Heart right ventricle (tissue), 16 donors: ENCODE data around the gene FUT2. TPM values are rescaled to one million over a fixed set of nuclear protein-coding genes. Genes with fewer than 3 reads are reported as not detected.
A peak's percentile ranks its signal among the peaks of the same experiment; 100 is the strongest.

Experiments
- ATAC-seq, 8 donors: fragments of 200-7000 bp; cut with Tn5 transposase; one replicate each; pipeline ENCODE4 v1.9.1; 2020; ENCODE audit warnings: mild to moderate bottlenecking in 8 of 8, moderate library complexity in 8 of 8, moderate number of reproducible peaks in 1 of 8
- DNase-seq, 2 donors: peaks; one replicate each; pipeline ENCODE4 v3.0.0-alpha.2; 2020
- H3K27ac ChIP-seq, 10 donors: fragments of 200-600 bp; sonication (generic) in 2 of 10; one replicate each; pipeline versions ENCODE4 v1.5.0 to v1.8.0; 2020 to 2022; ENCODE audit warnings: mild to moderate bottlenecking in 3 of 10
- H3K27me3 ChIP-seq, 7 donors: fragments of 200-600 bp; one replicate each; pipeline ENCODE4 v1.8.0; 2021 to 2022; ENCODE audit warnings: mild to moderate bottlenecking in 2 of 7
- H3K36me3 ChIP-seq, 9 donors: fragments of 200-600 bp; sonication (generic) in 1 of 9; one replicate each; pipeline versions ENCODE4 v1.5.0 to v1.8.0; 2020 to 2022; ENCODE audit warnings: mild to moderate bottlenecking in 2 of 9
- H3K4me1 ChIP-seq, 9 donors: fragments of 200-600 bp; sonication (generic) in 1 of 9; one replicate each; pipeline versions ENCODE4 v1.5.0 to v1.8.0; 2020 to 2022; ENCODE audit warnings: mild to moderate bottlenecking in 4 of 9
- H3K4me3 ChIP-seq, 10 donors: fragments of 200-600 bp; sonication (generic) in 2 of 10; one replicate each; pipeline versions ENCODE4 v1.5.0 to v1.8.0; 2020 to 2022; ENCODE audit warnings: mild to moderate bottlenecking in 7 of 10, moderate library complexity in 2 of 10
- H3K9me3 ChIP-seq, 11 donors: fragments of 200-600 bp in 10 of 11; sonication (generic) in 2 of 11; one replicate each; pipeline versions ENCODE4 v1.5.0 to v1.8.0; 2013 to 2022; ENCODE audit warnings: mild to moderate bottlenecking in 2 of 11, control low read depth in 1 of 11, moderate library complexity in 1 of 11
- WGBS, 2 donors: extraction: QIAGEN DNeasy Blood & Tissue Kit; methylation state at CpG; one replicate each; pipeline ENCODE4 v1.1.7; 2013; ENCODE audit warnings: inconsistent platforms in 1 of 2; 5-methylcytosine and 5-hydroxymethylcytosine counted together
- intact Hi-C, 10 donors: fragments of 100-400 bp; cut with DNase I; formaldehyde crosslinking; loops; one replicate each; pipeline versions ENCODE4 v1.11.1 to v1.14.2; 2022
- polyA plus RNA-seq, 2 donors: library from polyadenylated mRNA; stranded (reverse); fragments of 200-250 nt; gene quantifications; one replicate each; pipeline ENCODE4 v1.2.3, GENCODE V29; 2013
- total RNA-seq, 10 donors: library from RNA; stranded (reverse); fragmentation: NEBNext Ultra II Directional in 3 of 10; extraction: Animal tissue kit (Norgen Biotek cat#: 25700) in 3 of 10; gene quantifications; one replicate each; pipeline versions ENCODE4 v1.2.1 to v1.2.4, GENCODE V29; 2021 to 2023
- TF ChIP-seq, protein P1 (sequence below), 9 donors: fragments of 200-600 bp; sonication (generic) in 2 of 9; IDR thresholded peaks; one replicate each; pipeline versions ENCODE4 v1.5.0 to v1.8.0; 2021 to 2022; ENCODE audit warnings: antibody characterized with exemption in 9 of 9, mild to moderate bottlenecking in 5 of 9, moderate library complexity in 1 of 9
- donor health status: Arrhythmogenic right ventricular cardiomyopathy.
- donor health status: ischemic (EF 13 %, LVEDD 7.1; RV severe dilation, severe dysfunction).
- donor health status: healthy with polysubstance abuse.
- donor health status: DM: no; HTN: yes; CAD: no.
- donor health status: DM: no; HTN: no; CAD: no.
- donor health status: ischemic (EF 25% LVEDD 6.9; RV normal size, moderate dysfunction).
- donor health status: ischemic (EF 25% LVEDD 5.7; RV mildly dilated, moderate dysfunction).
- donor health status: healthy.
- donor health status: DM: yes; HTN: yes; CAD: no.
- donor health status: Ischemic cardiomyopathy.
- donor health status: ischemic (EF 35%, LVEDD 5.7; RV mildly dilated, moderate dysfunction).
- donor health status: nonischemic (EF 11% LVEDD 7.7; RV severe dilation, severe dysfunction).
- donor health status: DM: yes; HTN: yes; CAD: no.
- donor health status: PGD.
- donor health status: ischemic (EF 29% LVEDD 5.4; RV normal size, mild dysfunction).
- donor health status: nonischemic (EF 23%, LVEDD 6.1; RV moderate dilation, normal function).

The FUT2 gene
- total and polyA plus RNA-seq, 12 donors, result 0.07 TPM; not detected in 11

- Histone ChIP-seq H3K9me3 (no peaks in the 10 kb centered on the region), H3K27ac (peak overlapping the region; percentile 53 to 97 (median 94)), H3K4me3 (no peak overlapping the region), H3K36me3 (peaks cover 0 to under 1% (median 0%) of the 10 kb centered on the region in 9 donors), H3K27me3 (peaks cover 0 to 38% (median 3%) of the 10 kb centered on the region in 7 donors), H3K4me1 (peaks cover 0 to 46% (median 16%) of the 10 kb centered on the region in 9 donors)
- intact Hi-C loops, result loop anchor here in 2 of 10 donors (5.0 kb wide), 2 partner anchors 40 to 95 kb away; partner anchors contain the start of gene CA11 (in 1 of the 2)
- WGBS, 2 donors, result 90 to 93% methylated on average over 11 of the region's 11 CpGs
- TF ChIP-seq, protein P1, sequence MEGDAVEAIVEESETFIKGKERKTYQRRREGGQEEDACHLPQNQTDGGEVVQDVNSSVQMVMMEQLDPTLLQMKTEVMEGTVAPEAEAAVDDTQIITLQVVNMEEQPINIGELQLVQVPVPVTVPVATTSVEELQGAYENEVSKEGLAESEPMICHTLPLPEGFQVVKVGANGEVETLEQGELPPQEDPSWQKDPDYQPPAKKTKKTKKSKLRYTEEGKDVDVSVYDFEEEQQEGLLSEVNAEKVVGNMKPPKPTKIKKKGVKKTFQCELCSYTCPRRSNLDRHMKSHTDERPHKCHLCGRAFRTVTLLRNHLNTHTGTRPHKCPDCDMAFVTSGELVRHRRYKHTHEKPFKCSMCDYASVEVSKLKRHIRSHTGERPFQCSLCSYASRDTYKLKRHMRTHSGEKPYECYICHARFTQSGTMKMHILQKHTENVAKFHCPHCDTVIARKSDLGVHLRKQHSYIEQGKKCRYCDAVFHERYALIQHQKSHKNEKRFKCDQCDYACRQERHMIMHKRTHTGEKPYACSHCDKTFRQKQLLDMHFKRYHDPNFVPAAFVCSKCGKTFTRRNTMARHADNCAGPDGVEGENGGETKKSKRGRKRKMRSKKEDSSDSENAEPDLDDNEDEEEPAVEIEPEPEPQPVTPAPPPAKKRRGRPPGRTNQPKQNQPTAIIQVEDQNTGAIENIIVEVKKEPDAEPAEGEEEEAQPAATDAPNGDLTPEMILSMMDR (IDR thresholded peaks at IDR 0.05), result no peak
- ATAC-seq (no peak), DNase-seq (no peak)
These were observed 46.3 kb downstream of the FUT2 start for GRCh38 chr19:48742096-48742495.

DNA sequence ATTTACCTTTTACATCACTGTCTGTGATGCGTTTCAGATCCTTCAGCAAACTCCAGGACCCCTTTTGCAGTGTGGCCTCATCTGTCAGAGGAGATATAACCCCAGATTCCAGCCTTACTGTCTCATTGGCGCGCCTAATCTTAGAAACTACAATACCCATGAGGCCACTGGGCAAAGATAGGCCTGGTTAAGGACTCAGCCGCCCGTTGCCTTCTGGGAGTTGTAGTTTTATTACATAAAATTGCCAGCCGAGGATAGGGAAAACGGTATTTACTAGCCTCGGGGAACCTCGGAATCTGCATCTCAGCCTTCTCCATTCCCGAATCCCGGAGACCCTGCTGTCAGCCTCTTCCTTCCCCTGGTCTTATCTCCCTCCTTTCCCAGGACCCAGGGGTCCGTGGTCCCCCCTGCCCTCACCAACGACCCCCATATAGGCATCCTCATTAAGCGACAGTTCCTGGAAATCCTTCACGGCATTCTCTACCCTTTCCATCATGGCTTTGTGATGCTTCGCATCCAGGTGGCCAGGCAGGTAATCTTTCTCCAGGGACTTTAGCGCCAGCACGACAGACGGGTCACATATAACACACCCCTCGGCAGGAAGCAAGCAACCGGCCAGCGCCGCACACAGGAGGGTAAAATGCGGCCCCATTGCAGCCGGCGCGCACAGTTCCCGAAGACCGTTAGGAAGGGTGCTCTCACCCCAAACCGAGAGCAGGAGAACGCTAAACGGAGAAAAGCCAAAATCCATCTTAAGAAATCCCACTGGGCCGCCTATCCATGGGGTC, 49.6 kb downstream of the FUT2 start:
- H3K4me1 ChIP-seq, result peaks cover 0 to 41% (median 22%) of the 10 kb centered on the region in 9 donors
- DNase-seq (peak in 1 of 2 donors; percentile 68), ATAC-seq (peak in 2 of 8 donors; percentile 18 to 43)
- H3K27ac ChIP-seq, result no peak overlapping the region
- intact Hi-C loops, result no loop called here
- H3K36me3 ChIP-seq, result peaks cover 0 to 23% (median 0%) of the 10 kb centered on the region in 9 donors
- 29 to 38% methylated on average over 33 of the region's 33 CpGs for WGBS, 2 donors
- H3K4me3 ChIP-seq, result no peak overlapping the region
- TF ChIP-seq, protein P1 (IDR thresholded peaks at IDR 0.05), result no peak
- peaks cover 0 to 23% (median 3%) of the 10 kb centered on the region in 7 donors for H3K27me3 ChIP-seq
- H3K9me3 ChIP-seq, result no peaks in the 10 kb centered on the region

GRCh38 chr19:48746110-48746509, 50.3 kb downstream of the FUT2 start:
- peaks cover 0 to 28% (median 0%) of the 10 kb centered on the region in 9 donors for H3K36me3 ChIP-seq
- H3K4me3 ChIP-seq, result peak overlapping the region in 3 of 10 donors; percentile 14 to 53 (median 47)
- intact Hi-C loops, result no loop called here
- ATAC-seq (no peak), DNase-seq (no peak)
- peak overlapping the region; percentile 60 to 91 (median 82) for H3K27ac ChIP-seq
- H3K4me1 ChIP-seq, result peaks cover 0 to 41% (median 24%) of the 10 kb centered on the region in 9 donors
- TF ChIP-seq, protein P1 (IDR thresholded peaks at IDR 0.05), result no peak
- no peaks in the 10 kb centered on the region for H3K9me3 ChIP-seq
- H3K27me3 ChIP-seq, result peaks cover 0 to 24% (median 4%) of the 10 kb centered on the region in 7 donors
- whole genome bisulfite sequencing, 2 donors, result 67 to 73% methylated on average over 8 of the region's 8 CpGs

DNA sequence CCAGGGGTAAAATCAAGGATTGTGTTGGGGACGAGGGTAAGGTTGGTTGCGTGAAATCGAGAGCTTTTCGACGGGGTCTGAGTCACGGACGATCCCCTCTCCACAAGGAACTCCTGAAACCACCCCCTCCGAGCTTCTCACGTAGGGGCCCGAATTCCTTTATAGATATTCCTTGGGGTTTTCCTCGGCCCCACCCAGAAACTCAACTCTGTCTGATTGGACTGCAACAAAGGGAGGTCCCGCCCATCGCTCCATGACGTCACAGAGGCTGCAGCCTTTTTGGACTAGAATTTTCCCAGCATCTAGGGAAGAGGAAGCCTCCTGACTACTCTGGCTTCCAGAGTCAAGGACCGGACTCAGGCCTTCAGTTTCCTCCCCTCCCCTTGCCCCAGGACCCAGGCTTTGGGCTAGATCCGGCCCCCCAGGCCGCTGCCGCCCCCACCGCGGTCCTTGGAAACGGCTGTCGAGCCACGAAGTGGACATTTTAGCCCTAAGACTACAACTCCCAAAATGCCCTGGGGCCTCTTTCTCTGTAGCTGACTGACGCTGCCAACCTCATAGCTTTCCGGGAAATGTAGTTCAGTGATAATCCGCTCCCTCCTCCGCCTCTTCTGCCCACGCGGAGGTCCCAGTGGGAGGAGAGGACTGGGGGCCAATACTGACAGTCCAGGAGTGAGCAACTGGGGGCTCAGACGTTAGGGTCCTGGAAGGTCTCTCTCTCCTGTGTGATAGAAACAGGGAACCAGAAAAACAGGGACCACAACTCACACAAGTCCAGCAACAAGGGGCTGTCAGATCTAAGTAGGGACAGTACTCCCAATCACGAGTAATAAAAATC, 51.2 kb downstream of the FUT2 start, which contains the start of gene IZUMO1:
TSS of gene IZUMO1 (minus strand) at position 172 of the 838 bp plus-strand sequence. CDS start 1,050 bp downstream, outside the sequence.
- ATAC-seq (peak; percentile 76 to 90 (median 84)), DNase-seq (peak; percentile 79 to 94)
- TF ChIP-seq, protein P1 (IDR thresholded peaks at IDR 0.05), result no peak
- Histone ChIP-seq H3K4me3 (peak within 1 kb of the TSS in 9 of 10 donors; percentile 6 to 55 (median 39)), H3K9me3 (no peaks in the 10 kb centered on the region), H3K27ac (peak within 1 kb of the TSS; percentile 60 to 91 (median 82)), H3K36me3 (peaks cover 0 to 28% (median 0%) of the 10 kb centered on the region in 9 donors), H3K4me1 (peaks cover 0 to 41% (median 21%) of the 10 kb centered on the region in 9 donors), H3K27me3 (peaks cover 0 to 32% (median 11%) of the 10 kb centered on the region in 7 donors)
- WGBS, 2 donors, result 5 to 7% methylated on average over 31 of the region's 31 CpGs
- intact Hi-C loops, result no loop called here
